SK-N-SH treated with all-trans-retinoic acid at 6 μM for 48 hours (cell line): ENCODE data around the gene ACO1.
A peak's percentile ranks its signal among the peaks of the same experiment; 100 is the strongest.

Source experiments
- ATAC-seq: fragments of 200-7000 bp; cut with Tn5 transposase; 3 replicates; pipeline ENCODE4 v1.9.1; 2020; ENCODE audit warnings: mild to moderate bottlenecking, moderate library complexity
- ARNTL ChIP-seq: fragments of 450-650 bp; formaldehyde crosslinking; IDR thresholded peaks from 2 replicates; pipeline ENCODE4 v1.5.0; 2020; ENCODE audit warnings: low read depth, mild to moderate bottlenecking, moderate library complexity, borderline replicate concordance
- BACH2 ChIP-seq: fragments of 250-450 bp; sonication (Bioruptor Pico); IDR thresholded peaks from 2 replicates; pipeline ENCODE4 v1.9.0; 2021; ENCODE audit warnings: mild to moderate bottlenecking, borderline replicate concordance
- CSDC2 ChIP-seq: fragments of 250-450 bp; sonication (Bioruptor Pico); IDR thresholded peaks from 2 replicates; pipeline ENCODE4 v1.5.0; 2020; ENCODE audit warnings: mild to moderate bottlenecking, moderate library complexity
- GLIS3 ChIP-seq: fragments of 250-450 bp; sonication (Bioruptor Pico); IDR thresholded peaks from 2 replicates; pipeline ENCODE4 v1.5.0; 2020; ENCODE audit warnings: mild to moderate bottlenecking, moderate library complexity
- ISL1 ChIP-seq: fragments of 250-450 bp; sonication (Bioruptor Pico); IDR thresholded peaks from 2 replicates; pipeline ENCODE4 v2.1.2; 2022; ENCODE audit warnings: mild to moderate bottlenecking, moderate library complexity
- OSR1 ChIP-seq: fragments of 250-450 bp; sonication (Bioruptor Pico); IDR thresholded peaks from 2 replicates; pipeline ENCODE4 v1.8.0; 2022; ENCODE audit warnings: moderate library complexity, mild to moderate bottlenecking, inconsistent platforms
- PPARA ChIP-seq: fragments of 250-450 bp; sonication (Bioruptor Pico); IDR thresholded peaks from 2 replicates; pipeline ENCODE4 v1.5.0; 2020; ENCODE audit warnings: mild to moderate bottlenecking, borderline replicate concordance
- RARB ChIP-seq: fragments of 250-450 bp; sonication (Bioruptor Pico); IDR thresholded peaks from 2 replicates; pipeline ENCODE4 v1.8.0; 2021; ENCODE audit warnings: mild to moderate bottlenecking, moderate library complexity
- SNAI2 ChIP-seq: fragments of 250-450 bp; sonication (Bioruptor Pico); IDR thresholded peaks from 2 replicates; pipeline ENCODE4 v1.5.0; 2020; ENCODE audit warnings: mild to moderate bottlenecking, moderate library complexity
- TCF4 ChIP-seq: fragments of 250-450 bp; sonication (Bioruptor Pico); IDR thresholded peaks from 2 replicates; pipeline ENCODE4 v1.8.0; 2021; ENCODE audit warnings: mild to moderate bottlenecking, moderate library complexity, borderline replicate concordance
- TOX ChIP-seq: fragments of 250-450 bp; sonication (Bioruptor Pico); IDR thresholded peaks from 2 replicates; pipeline ENCODE4 v1.8.0; 2021; ENCODE audit warnings: mild to moderate bottlenecking, moderate library complexity, borderline replicate concordance
- ZC3H10 ChIP-seq: fragments of 250-450 bp; sonication (Bioruptor Pico); IDR thresholded peaks from 2 replicates; pipeline ENCODE4 v1.5.1; 2021; ENCODE audit warnings: mild to moderate bottlenecking, moderate library complexity
- ZFP3 ChIP-seq: fragments of 250-450 bp; sonication (Bioruptor Pico); IDR thresholded peaks from 2 replicates; pipeline ENCODE4 v1.5.0; 2020; ENCODE audit warnings: mild to moderate bottlenecking, moderate library complexity
- ZFP30 ChIP-seq: fragments of 450-650 bp; formaldehyde crosslinking; IDR thresholded peaks from 2 replicates; pipeline ENCODE4 v1.5.0; 2022; ENCODE audit warnings: mild to moderate bottlenecking, moderate library complexity
- ZNF565 ChIP-seq: fragments of 450-650 bp; formaldehyde crosslinking; conservative IDR thresholded peaks from 2 replicates; pipeline ENCODE4 v1.5.0; 2020; ENCODE audit warnings: low read depth, mild to moderate bottlenecking, moderate library complexity
- ZNF70 ChIP-seq: fragments of 450-650 bp; formaldehyde crosslinking; IDR thresholded peaks from 2 replicates; pipeline ENCODE4 v1.5.0; 2020; ENCODE audit warnings: mild to moderate bottlenecking, moderate library complexity
- ZNF8 ChIP-seq: fragments of 450-650 bp; formaldehyde crosslinking; IDR thresholded peaks from 2 replicates; pipeline ENCODE4 v1.5.0; 2020; ENCODE audit warnings: mild to moderate bottlenecking, moderate library complexity
- TF ChIP-seq, protein P1 (sequence below): fragments of 250-450 bp; sonication (Bioruptor Pico); IDR thresholded peaks from 2 replicates; pipeline ENCODE4 v1.8.0; 2021; ENCODE audit warnings: low read depth, mild to moderate bottlenecking, moderate library complexity, borderline replicate concordance
- TF ChIP-seq, protein P2 (sequence below): fragments of 250-450 bp; sonication (Bioruptor Pico); IDR thresholded peaks from 2 replicates; pipeline ENCODE4 v1.5.0; 2020; ENCODE audit warnings: mild to moderate bottlenecking, moderate library complexity
- TF ChIP-seq, protein P3 (sequence below): fragments of 250-450 bp; sonication (Bioruptor Pico); IDR thresholded peaks from 2 replicates; pipeline ENCODE4 v1.8.0; 2020; ENCODE audit warnings: mild to moderate bottlenecking, moderate library complexity, borderline replicate concordance
- TF ChIP-seq, protein P4 (sequence below): fragments of 250-450 bp; sonication (Bioruptor Pico); IDR thresholded peaks from 2 replicates; pipeline ENCODE4 v1.5.1; 2020; ENCODE audit warnings: low read depth, mild to moderate bottlenecking, moderate library complexity

Gene ACO1

DNA sequence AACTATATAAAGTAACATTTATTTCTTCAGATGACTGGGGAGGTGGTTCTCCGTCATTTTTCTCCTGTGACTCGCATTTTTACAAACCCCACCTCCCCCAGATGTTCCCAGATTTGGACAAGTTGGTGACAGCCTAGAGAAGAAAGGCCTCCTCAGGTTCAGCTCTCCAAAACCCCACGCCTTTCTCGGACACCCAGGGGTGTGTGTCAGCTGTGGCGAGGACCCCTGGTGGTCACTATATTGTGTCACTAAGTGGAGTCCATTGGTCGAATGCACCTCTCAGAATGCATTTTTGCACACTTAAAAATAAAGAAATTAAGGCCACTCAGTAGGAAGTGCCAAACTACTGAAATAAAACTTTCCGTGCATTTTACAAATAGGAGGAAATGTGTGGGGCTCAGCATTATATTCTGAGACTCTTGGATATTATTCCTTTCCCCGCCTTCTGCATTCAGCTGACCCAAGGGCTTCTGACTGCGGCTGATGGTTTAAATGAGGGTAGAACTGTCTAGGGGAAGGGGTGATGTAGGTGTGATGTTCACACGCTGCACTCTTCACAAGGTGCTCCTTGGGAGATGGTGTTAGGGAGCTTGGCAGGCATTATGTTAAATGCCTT is 47.6 kb downstream of the ACO1 start:
- TF ChIP-seq, protein P1, sequence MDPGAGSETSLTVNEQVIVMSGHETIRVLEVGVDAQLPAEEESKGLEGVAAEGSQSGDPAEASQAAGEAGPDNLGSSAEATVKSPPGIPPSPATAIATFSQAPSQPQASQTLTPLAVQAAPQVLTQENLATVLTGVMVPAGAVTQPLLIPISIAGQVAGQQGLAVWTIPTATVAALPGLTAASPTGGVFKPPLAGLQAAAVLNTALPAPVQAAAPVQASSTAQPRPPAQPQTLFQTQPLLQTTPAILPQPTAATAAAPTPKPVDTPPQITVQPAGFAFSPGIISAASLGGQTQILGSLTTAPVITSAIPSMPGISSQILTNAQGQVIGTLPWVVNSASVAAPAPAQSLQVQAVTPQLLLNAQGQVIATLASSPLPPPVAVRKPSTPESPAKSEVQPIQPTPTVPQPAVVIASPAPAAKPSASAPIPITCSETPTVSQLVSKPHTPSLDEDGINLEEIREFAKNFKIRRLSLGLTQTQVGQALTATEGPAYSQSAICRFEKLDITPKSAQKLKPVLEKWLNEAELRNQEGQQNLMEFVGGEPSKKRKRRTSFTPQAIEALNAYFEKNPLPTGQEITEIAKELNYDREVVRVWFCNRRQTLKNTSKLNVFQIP (CRISPR knock-in tag) = no peak
- TF ChIP-seq, protein P2, sequence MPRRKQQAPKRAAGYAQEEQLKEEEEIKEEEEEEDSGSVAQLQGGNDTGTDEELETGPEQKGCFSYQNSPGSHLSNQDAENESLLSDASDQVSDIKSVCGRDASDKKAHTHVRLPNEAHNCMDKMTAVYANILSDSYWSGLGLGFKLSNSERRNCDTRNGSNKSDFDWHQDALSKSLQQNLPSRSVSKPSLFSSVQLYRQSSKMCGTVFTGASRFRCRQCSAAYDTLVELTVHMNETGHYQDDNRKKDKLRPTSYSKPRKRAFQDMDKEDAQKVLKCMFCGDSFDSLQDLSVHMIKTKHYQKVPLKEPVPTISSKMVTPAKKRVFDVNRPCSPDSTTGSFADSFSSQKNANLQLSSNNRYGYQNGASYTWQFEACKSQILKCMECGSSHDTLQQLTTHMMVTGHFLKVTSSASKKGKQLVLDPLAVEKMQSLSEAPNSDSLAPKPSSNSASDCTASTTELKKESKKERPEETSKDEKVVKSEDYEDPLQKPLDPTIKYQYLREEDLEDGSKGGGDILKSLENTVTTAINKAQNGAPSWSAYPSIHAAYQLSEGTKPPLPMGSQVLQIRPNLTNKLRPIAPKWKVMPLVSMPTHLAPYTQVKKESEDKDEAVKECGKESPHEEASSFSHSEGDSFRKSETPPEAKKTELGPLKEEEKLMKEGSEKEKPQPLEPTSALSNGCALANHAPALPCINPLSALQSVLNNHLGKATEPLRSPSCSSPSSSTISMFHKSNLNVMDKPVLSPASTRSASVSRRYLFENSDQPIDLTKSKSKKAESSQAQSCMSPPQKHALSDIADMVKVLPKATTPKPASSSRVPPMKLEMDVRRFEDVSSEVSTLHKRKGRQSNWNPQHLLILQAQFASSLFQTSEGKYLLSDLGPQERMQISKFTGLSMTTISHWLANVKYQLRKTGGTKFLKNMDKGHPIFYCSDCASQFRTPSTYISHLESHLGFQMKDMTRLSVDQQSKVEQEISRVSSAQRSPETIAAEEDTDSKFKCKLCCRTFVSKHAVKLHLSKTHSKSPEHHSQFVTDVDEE (CRISPR knock-in tag) = no peak
- TF ChIP-seq RARB (CRISPR knock-in tag) (no peak), CSDC2 (CRISPR knock-in tag) (no peak), ZC3H10 (CRISPR knock-in tag) (no peak), BACH2 (CRISPR knock-in tag) (no peak), OSR1 (no peak), GLIS3 (CRISPR knock-in tag) (no peak), ISL1 (no peak)
- ATAC-seq = peak; percentile 84

DNA sequence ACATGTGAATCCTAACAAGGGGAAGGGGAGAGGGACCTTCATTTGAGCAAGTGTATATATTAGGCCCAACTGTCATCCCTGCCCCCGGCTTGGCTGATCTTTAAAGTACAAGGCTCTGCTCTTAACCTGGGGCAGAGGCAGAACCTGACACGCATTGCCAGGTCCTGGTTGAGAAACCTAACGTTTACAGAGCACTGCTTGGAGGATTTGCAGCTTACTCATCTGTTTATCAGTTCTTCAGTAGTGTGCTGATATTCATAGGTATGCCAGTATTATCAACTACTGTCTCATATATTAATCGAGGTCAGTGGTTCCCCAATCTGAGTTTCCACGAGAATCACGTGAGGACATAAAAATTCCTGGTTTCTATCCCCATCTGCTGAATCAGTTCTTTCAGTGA is 50.4 kb downstream of the ACO1 start:
- TF ChIP-seq TCF4 (CRISPR knock-in tag) (no peak), ZNF8 (CRISPR knock-in tag) (no peak), ZFP30 (CRISPR knock-in tag) (no peak), SNAI2 (CRISPR knock-in tag) (no peak), RARB (CRISPR knock-in tag) (no peak)
- TF ChIP-seq, protein P3, sequence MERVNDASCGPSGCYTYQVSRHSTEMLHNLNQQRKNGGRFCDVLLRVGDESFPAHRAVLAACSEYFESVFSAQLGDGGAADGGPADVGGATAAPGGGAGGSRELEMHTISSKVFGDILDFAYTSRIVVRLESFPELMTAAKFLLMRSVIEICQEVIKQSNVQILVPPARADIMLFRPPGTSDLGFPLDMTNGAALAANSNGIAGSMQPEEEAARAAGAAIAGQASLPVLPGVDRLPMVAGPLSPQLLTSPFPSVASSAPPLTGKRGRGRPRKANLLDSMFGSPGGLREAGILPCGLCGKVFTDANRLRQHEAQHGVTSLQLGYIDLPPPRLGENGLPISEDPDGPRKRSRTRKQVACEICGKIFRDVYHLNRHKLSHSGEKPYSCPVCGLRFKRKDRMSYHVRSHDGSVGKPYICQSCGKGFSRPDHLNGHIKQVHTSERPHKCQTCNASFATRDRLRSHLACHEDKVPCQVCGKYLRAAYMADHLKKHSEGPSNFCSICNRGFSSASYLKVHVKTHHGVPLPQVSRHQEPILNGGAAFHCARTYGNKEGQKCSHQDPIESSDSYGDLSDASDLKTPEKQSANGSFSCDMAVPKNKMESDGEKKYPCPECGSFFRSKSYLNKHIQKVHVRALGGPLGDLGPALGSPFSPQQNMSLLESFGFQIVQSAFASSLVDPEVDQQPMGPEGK (CRISPR knock-in tag) = no peak
- no peak for ATAC-seq

DNA sequence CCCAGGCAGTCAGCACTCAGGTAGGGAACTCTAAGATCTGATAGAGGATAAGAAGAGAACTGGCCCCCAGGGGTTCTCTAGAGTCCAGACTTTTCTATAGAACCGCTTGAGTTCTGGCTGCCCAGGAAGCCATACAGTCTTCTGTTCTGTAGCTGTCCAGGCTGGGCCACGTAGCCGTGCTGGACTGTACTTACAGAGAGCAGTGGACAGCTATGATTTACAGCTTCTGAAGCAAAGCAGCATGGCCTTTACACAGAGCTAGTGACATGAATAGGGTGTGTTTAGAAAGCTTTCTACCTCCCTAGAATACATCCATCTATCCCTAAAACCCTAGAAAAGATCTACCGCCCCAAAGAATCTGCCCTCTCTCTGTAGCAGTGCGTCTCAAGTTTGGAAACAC is 57.2 kb downstream of the ACO1 start:
- ATAC-seq = no peak
- no peak for TF ChIP-seq TCF4 (CRISPR knock-in tag)
- TF ChIP-seq ISL1 = no peak
- TF ChIP-seq SNAI2 (CRISPR knock-in tag) = no peak
- TF ChIP-seq GLIS3 (CRISPR knock-in tag) = no peak
- no peak for TF ChIP-seq PPARA (CRISPR knock-in tag)
- TF ChIP-seq ZFP30 (CRISPR knock-in tag) = no peak
- TF ChIP-seq ZFP3 (CRISPR knock-in tag) = no peak
- no peak for TF ChIP-seq ZNF70
- TF ChIP-seq, protein P4, sequence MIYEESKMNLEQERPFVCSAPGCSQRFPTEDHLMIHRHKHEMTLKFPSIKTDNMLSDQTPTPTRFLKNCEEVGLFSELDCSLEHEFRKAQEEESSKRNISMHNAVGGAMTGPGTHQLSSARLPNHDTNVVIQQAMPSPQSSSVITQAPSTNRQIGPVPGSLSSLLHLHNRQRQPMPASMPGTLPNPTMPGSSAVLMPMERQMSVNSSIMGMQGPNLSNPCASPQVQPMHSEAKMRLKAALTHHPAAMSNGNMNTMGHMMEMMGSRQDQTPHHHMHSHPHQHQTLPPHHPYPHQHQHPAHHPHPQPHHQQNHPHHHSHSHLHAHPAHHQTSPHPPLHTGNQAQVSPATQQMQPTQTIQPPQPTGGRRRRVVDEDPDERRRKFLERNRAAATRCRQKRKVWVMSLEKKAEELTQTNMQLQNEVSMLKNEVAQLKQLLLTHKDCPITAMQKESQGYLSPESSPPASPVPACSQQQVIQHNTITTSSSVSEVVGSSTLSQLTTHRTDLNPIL (CRISPR knock-in tag) = no peak
- TF ChIP-seq ZC3H10 (CRISPR knock-in tag) = no peak
- no peak for TF ChIP-seq RARB (CRISPR knock-in tag)
- TF ChIP-seq, protein P1 (CRISPR knock-in tag) = no peak
- TF ChIP-seq ARNTL (CRISPR knock-in tag) = no peak
- no peak for TF ChIP-seq ZNF565 (CRISPR knock-in tag)
- TF ChIP-seq TOX (CRISPR knock-in tag) = no peak
